HEK293 (cell line): ENCODE data around the gene DGCR2.

Experiments
- CTCF ChIA-PET: fragments of 350-600 bp; formaldehyde crosslinking; extraction: SDS; loops from one replicate; lab custom pipeline; 2021; ENCODE audit warnings: antibody characterized with exemption; lab: Yijun Ruan, JAX
- POLR2A ChIA-PET: fragments of 300-600 bp; formaldehyde crosslinking; extraction: SDS; loops from one replicate; lab custom pipeline; 2020; ENCODE audit warnings: antibody characterized with exemption, inconsistent platforms; lab: Yijun Ruan, JAX
- H3K27ac ChIP-seq: fragments of 200-500 bp; sonication (Bioruptor generic); 2 replicates; pipeline ENCODE4 v1.5.1; 2014; ENCODE audit warnings: low read depth, low read length, control low read depth, inconsistent platforms; ENCODE audit errors: extremely low read depth
- H3K36me3 ChIP-seq, 2 experiments: fragments of 200-500 bp in 1 of 2; sonication (Bioruptor generic) in 1 of 2; 1 replicate in 1 of 2; 2 replicates in 1 of 2; pipeline ENCODE4 v1.5.1; 2014 to 2017; ENCODE audit warnings: inconsistent platforms in 2 of 2, low read length in 2 of 2; ENCODE audit not compliant: control insufficient read depth in 2 of 2, insufficient read depth in 1 of 2
- H3K4me1 ChIP-seq: fragments of 200-500 bp; sonication (Bioruptor generic); 2 replicates; pipeline ENCODE4 v1.5.1; 2014; ENCODE audit warnings: mild to moderate bottlenecking, low read length, inconsistent platforms; ENCODE audit not compliant: control insufficient read depth, insufficient read depth
- H3K4me3 ChIP-seq: 2 replicates; pipeline ENCODE4 v1.5.1; 2011; ENCODE audit warnings: low read depth, mild to moderate bottlenecking, control low read depth, low read length, moderate library complexity
- H3K9me3 ChIP-seq: fragments of 200-500 bp; sonication (Bioruptor generic); 2 replicates; pipeline ENCODE4 v1.5.1; 2014; ENCODE audit warnings: low read depth, low read length, inconsistent platforms; ENCODE audit not compliant: control insufficient read depth, insufficient read depth
- HOXC10 ChIP-seq: sonication (generic); formaldehyde crosslinking; IDR thresholded peaks from 2 replicates; pipeline ENCODE4 v1.8.1; 2023; ENCODE audit warnings: mild to moderate bottlenecking, missing genetic modification reagents
- MEIS1 ChIP-seq: sonication (generic); formaldehyde crosslinking; IDR thresholded peaks from 2 replicates; pipeline ENCODE4 v1.8.1; 2022; ENCODE audit warnings: missing genetic modification reagents, mild to moderate bottlenecking, borderline replicate concordance
- PRDM1 ChIP-seq: fragments of 450-650 bp; formaldehyde crosslinking; IDR thresholded peaks from 2 replicates; pipeline ENCODE4; 2016; ENCODE audit warnings: missing biosample characterization, missing genetic modification characterization
- RBAK ChIP-seq: fragments of 450-650 bp; formaldehyde crosslinking; IDR thresholded peaks from 2 replicates; pipeline ENCODE4 v1.5.1; 2016; ENCODE audit warnings: missing biosample characterization, missing genetic modification characterization
- ZBTB48 ChIP-seq: fragments of 450-650 bp; formaldehyde crosslinking; IDR thresholded peaks from 2 replicates; pipeline ENCODE4 v1.5.1; 2016; ENCODE audit warnings: missing biosample characterization, missing genetic modification characterization
- ZNF132 ChIP-seq: fragments of 450-650 bp; formaldehyde crosslinking; IDR thresholded peaks from 2 replicates; pipeline ENCODE4 v1.5.1; 2017; ENCODE audit warnings: missing biosample characterization, missing genetic modification characterization, borderline replicate concordance
- ZNF133 ChIP-seq: fragments of 450-650 bp; formaldehyde crosslinking; IDR thresholded peaks from 2 replicates; pipeline ENCODE4 v1.5.1; 2016; ENCODE audit warnings: missing biosample characterization, missing genetic modification characterization
- ZNF221 ChIP-seq: fragments of 450-650 bp; formaldehyde crosslinking; IDR thresholded peaks from 2 replicates; pipeline ENCODE4 v1.5.1; 2017; ENCODE audit warnings: missing biosample characterization, missing genetic modification characterization, borderline replicate concordance
- ZNF24 ChIP-seq: fragments of 450-650 bp; formaldehyde crosslinking; IDR thresholded peaks from 2 replicates; pipeline ENCODE4 v1.5.1; 2016; ENCODE audit warnings: missing biosample characterization, missing genetic modification characterization
- ZNF266 ChIP-seq: fragments of 450-650 bp; formaldehyde crosslinking; IDR thresholded peaks from 2 replicates; pipeline ENCODE4 v1.5.1; 2016; ENCODE audit warnings: missing biosample characterization, missing genetic modification characterization, low read depth
- ZNF391 ChIP-seq: fragments of 450-650 bp; formaldehyde crosslinking; IDR thresholded peaks from 2 replicates; pipeline ENCODE4 v1.5.1; 2016; ENCODE audit warnings: low read depth, missing biosample characterization, missing genetic modification characterization, borderline replicate concordance
- ZNF423 ChIP-seq: fragments of 450-650 bp; formaldehyde crosslinking; IDR thresholded peaks from 2 replicates; pipeline ENCODE4 v1.5.1; 2016; ENCODE audit warnings: missing biosample characterization, missing genetic modification characterization
- ZNF48 ChIP-seq: fragments of 450-650 bp; formaldehyde crosslinking; IDR thresholded peaks from 2 replicates; pipeline ENCODE4 v1.5.1; 2016; ENCODE audit warnings: missing biosample characterization, missing genetic modification characterization
- ZNF624 ChIP-seq: fragments of 450-650 bp; formaldehyde crosslinking; IDR thresholded peaks from 2 replicates; pipeline ENCODE4 v1.5.1; 2017; ENCODE audit warnings: missing biosample characterization, missing genetic modification characterization
- ZNF660 ChIP-seq: fragments of 450-650 bp; IDR thresholded peaks from 2 replicates; pipeline ENCODE4 v1.5.1; 2018; ENCODE audit warnings: missing biosample characterization, mild to moderate bottlenecking, missing genetic modification characterization
- ZNF701 ChIP-seq: fragments of 450-650 bp; formaldehyde crosslinking; IDR thresholded peaks from 2 replicates; pipeline ENCODE4 v1.5.1; 2016; ENCODE audit warnings: missing biosample characterization, missing genetic modification characterization
- ZNF843 ChIP-seq: fragments of 450-650 bp; formaldehyde crosslinking; IDR thresholded peaks from 2 replicates; pipeline ENCODE4 v1.5.1; 2016; ENCODE audit warnings: missing biosample characterization, missing genetic modification characterization
- ZSCAN30 ChIP-seq: fragments of 450-650 bp; IDR thresholded peaks from 2 replicates; pipeline ENCODE4 v1.5.1; 2018; ENCODE audit warnings: missing biosample characterization, mild to moderate bottlenecking, missing genetic modification characterization, moderate library complexity
- TF ChIP-seq, protein P1 (sequence below): fragments of 450-650 bp; formaldehyde crosslinking; IDR thresholded peaks from 2 replicates; pipeline ENCODE4 v1.5.1; 2017; ENCODE audit warnings: missing biosample characterization, mild to moderate bottlenecking, missing genetic modification characterization, moderate library complexity
- TF ChIP-seq, protein P2 (sequence below): fragments of 450-650 bp; formaldehyde crosslinking; IDR thresholded peaks from 2 replicates; pipeline ENCODE4 v1.5.1; 2016; ENCODE audit warnings: missing biosample characterization, missing genetic modification characterization
- TF ChIP-seq, protein P3 (sequence below): fragments of 450-650 bp; formaldehyde crosslinking; IDR thresholded peaks from 2 replicates; pipeline ENCODE4 v1.5.1; 2016; ENCODE audit warnings: missing biosample characterization, missing genetic modification characterization
- TF ChIP-seq, protein P4 (sequence below): fragments of 450-650 bp; formaldehyde crosslinking; IDR thresholded peaks from 2 replicates; pipeline ENCODE4 v1.5.1; 2017; ENCODE audit warnings: missing biosample characterization, missing genetic modification characterization
- TF ChIP-seq, protein P5 (sequence below): fragments of 450-650 bp; formaldehyde crosslinking; IDR thresholded peaks from 2 replicates; pipeline ENCODE4 v1.5.1; 2016; ENCODE audit warnings: missing biosample characterization, missing genetic modification characterization

The DGCR2 gene

DNA sequence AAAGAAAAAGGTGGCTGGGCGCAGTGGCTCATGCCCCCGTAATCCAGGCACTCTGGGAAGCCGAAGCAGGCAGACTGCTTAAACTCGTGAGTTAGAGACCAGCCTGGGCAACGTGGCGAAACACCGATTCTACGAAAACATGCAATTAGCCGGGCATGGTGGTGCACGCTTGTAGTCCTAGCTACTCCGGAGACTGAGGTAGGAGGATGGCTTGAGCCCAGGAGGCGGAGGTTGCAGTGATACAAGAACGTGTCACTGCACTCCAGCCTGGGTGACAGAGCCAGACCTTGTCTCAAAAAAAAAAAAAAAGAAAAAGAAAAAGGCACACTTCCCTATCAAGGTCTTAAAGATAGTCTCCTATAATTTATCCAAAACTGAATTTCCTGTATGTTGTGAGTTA, 39.4 kb downstream of the DGCR2 start:
- Histone ChIP-seq H3K4me1 (peaks cover 5% of the 10 kb centered on the region), H3K36me3 (peaks cover 5 to 40% of the 10 kb centered on the region in 2 experiments), H3K27ac (no peak overlapping the region), H3K9me3 (no peaks in the 10 kb centered on the region), H3K4me3 (no peak overlapping the region)
- TF ChIP-seq ZNF624 (no peak), HOXC10 (CRISPR knock-in tag) (no peak)
- POLR2A ChIA-PET = no interaction called here
- CTCF ChIA-PET = interaction anchor here (0.7 to 1.0 kb wide), 2 partner anchors 19 to 83 kb away, joined by 4 to 5 read pairs; no protein-coding TSS in a partner anchor

DNA sequence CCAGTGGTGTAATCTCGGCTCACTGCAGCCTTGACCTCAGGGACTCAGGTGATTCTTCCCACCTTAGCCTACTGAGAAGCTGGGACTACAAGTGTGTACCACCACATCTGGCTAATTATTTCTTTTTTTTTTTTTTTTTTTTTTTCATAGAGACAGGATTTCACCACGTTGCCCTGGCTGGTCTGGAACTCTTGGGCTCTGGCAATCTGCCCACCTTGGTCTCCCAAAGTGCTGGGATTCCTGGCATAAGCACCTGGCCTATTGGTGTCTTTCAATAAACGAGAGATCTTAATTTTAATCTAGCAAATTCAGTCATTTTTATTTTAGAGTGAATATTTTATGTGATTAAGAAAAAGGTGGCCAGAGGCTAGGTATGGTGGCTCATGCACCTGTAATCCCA, 40.1 kb downstream of the DGCR2 start:
- Histone ChIP-seq H3K9me3 (no peaks in the 10 kb centered on the region), H3K4me1 (peaks cover 5% of the 10 kb centered on the region)
- TF ChIP-seq ZNF221 (tag by site-specific recombination) (no peak), ZNF266 (tag by site-specific recombination) (no peak), ZNF24 (tag by site-specific recombination) (no peak), ZNF701 (tag by site-specific recombination) (no peak), ZNF48 (tag by site-specific recombination) (no peak), ZNF132 (tag by site-specific recombination) (no peak), PRDM1 (tag by site-specific recombination) (no peak), ZNF660 (tag by site-specific recombination) (no peak)
- TF ChIP-seq, protein P1, sequence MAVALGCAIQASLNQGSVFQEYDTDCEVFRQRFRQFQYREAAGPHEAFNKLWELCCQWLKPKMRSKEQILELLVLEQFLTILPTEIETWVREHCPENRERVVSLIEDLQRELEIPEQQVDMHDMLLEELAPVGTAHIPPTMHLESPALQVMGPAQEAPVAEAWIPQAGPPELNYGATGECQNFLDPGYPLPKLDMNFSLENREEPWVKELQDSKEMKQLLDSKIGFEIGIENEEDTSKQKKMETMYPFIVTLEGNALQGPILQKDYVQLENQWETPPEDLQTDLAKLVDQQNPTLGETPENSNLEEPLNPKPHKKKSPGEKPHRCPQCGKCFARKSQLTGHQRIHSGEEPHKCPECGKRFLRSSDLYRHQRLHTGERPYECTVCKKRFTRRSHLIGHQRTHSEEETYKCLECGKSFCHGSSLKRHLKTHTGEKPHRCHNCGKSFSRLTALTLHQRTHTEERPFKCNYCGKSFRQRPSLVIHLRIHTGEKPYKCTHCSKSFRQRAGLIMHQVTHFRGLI = no peak
- TF ChIP-seq, protein P2, sequence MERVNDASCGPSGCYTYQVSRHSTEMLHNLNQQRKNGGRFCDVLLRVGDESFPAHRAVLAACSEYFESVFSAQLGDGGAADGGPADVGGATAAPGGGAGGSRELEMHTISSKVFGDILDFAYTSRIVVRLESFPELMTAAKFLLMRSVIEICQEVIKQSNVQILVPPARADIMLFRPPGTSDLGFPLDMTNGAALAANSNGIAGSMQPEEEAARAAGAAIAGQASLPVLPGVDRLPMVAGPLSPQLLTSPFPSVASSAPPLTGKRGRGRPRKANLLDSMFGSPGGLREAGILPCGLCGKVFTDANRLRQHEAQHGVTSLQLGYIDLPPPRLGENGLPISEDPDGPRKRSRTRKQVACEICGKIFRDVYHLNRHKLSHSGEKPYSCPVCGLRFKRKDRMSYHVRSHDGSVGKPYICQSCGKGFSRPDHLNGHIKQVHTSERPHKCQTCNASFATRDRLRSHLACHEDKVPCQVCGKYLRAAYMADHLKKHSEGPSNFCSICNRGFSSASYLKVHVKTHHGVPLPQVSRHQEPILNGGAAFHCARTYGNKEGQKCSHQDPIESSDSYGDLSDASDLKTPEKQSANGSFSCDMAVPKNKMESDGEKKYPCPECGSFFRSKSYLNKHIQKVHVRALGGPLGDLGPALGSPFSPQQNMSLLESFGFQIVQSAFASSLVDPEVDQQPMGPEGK (tag by site-specific recombination) = no peak
- TF ChIP-seq, protein P3, sequence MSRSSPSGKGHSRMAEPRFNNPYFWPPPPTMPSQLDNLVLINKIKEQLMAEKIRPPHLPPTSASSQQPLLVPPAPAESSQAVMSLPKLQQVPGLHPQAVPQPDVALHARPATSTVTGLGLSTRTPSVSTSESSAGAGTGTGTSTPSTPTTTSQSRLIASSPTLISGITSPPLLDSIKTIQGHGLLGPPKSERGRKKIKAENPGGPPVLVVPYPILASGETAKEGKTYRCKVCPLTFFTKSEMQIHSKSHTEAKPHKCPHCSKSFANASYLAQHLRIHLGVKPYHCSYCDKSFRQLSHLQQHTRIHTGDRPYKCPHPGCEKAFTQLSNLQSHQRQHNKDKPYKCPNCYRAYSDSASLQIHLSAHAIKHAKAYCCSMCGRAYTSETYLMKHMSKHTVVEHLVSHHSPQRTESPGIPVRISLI = no peak
- TF ChIP-seq, protein P4, sequence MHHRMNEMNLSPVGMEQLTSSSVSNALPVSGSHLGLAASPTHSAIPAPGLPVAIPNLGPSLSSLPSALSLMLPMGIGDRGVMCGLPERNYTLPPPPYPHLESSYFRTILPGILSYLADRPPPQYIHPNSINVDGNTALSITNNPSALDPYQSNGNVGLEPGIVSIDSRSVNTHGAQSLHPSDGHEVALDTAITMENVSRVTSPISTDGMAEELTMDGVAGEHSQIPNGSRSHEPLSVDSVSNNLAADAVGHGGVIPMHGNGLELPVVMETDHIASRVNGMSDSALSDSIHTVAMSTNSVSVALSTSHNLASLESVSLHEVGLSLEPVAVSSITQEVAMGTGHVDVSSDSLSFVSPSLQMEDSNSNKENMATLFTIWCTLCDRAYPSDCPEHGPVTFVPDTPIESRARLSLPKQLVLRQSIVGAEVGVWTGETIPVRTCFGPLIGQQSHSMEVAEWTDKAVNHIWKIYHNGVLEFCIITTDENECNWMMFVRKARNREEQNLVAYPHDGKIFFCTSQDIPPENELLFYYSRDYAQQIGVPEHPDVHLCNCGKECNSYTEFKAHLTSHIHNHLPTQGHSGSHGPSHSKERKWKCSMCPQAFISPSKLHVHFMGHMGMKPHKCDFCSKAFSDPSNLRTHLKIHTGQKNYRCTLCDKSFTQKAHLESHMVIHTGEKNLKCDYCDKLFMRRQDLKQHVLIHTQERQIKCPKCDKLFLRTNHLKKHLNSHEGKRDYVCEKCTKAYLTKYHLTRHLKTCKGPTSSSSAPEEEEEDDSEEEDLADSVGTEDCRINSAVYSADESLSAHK = no peak
- TF ChIP-seq, all 188 proteins: peak for 0
- H3K36me3 ChIP-seq = peaks cover 5 to 39% of the 10 kb centered on the region in 2 experiments
- POLR2A ChIA-PET = no interaction called here
- no peak overlapping the region for H3K27ac ChIP-seq
- CTCF ChIA-PET = interaction anchor here (1.0 kb wide), 1 partner anchor 20 kb away, joined by 5 read pairs; no protein-coding TSS in a partner anchor
- no peak overlapping the region for H3K4me3 ChIP-seq

DNA sequence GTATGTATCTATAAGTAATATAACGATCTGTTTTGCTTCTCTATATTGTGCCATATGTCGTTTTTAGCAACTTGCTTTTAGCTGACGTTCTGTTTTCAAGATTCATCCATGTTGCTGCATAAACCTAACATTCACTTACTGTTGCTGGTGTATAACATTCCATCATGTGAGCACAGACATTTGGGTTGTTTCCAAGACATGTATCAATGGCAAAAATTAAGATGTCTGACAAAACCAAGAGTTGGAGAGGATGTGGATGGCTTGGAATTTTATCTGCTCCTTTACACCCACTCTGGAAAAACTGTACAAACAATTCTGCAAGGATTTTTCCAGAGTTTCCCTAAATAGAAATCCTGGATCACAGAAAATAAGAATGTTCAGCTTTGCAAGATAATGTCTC, 40.9 kb downstream of the DGCR2 start:
- ChIA-PET CTCF (no interaction called here), POLR2A (no interaction called here)
- Histone ChIP-seq H3K9me3 (no peaks in the 10 kb centered on the region), H3K4me1 (peaks cover 5% of the 10 kb centered on the region), H3K36me3 (peaks cover 5 to 34% of the 10 kb centered on the region in 2 experiments), H3K27ac (no peak overlapping the region), H3K4me3 (no peak overlapping the region)
- TF ChIP-seq ZBTB48 (tag by site-specific recombination) (no peak), ZNF843 (tag by site-specific recombination) (no peak), RBAK (tag by site-specific recombination) (no peak), ZNF391 (tag by site-specific recombination) (no peak), ZNF423 (tag by site-specific recombination) (no peak), ZNF133 (tag by site-specific recombination) (no peak), ZSCAN30 (tag by site-specific recombination) (no peak), ZNF132 (tag by site-specific recombination) (no peak), MEIS1 (no peak)
- TF ChIP-seq, protein P5, sequence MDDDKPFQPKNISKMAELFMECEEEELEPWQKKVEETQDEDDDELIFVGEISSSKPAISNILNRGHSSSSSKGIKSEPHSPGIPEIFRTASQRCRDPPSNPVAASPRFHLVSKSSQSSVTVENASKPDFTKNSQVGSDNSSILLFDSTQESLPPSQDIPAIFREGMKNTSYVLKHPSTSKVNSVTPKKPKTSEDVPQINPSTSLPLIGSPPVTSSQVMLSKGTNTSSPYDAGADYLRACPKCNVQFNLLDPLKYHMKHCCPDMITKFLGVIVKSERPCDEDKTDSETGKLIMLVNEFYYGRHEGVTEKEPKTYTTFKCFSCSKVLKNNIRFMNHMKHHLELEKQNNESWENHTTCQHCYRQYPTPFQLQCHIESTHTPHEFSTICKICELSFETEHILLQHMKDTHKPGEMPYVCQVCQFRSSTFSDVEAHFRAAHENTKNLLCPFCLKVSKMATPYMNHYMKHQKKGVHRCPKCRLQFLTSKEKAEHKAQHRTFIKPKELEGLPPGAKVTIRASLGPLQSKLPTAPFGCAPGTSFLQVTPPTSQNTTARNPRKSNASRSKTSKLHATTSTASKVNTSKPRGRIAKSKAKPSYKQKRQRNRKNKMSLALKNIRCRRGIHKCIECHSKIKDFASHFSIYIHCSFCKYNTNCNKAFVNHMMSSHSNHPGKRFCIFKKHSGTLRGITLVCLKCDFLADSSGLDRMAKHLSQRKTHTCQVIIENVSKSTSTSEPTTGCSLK (tag by site-specific recombination) = no peak
